B cell (primary cell): ENCODE data around the gene ZNF230. TPM values are rescaled to one million over a fixed set of nuclear protein-coding genes. Genes with fewer than 3 reads are reported as not detected.

ENCODE experiments used
- ATAC-seq: fragments of 200-7000 bp; cut with Tn5 transposase; one replicate; pipeline ENCODE4 v1.10.0; 2021; ENCODE audit warnings: low read depth, mild to moderate bottlenecking, moderate number of reproducible peaks, moderate library complexity
- CTCF ChIA-PET: fragments of 350-600 bp; sonication (Branson Sonifier 250); formaldehyde crosslinking; loops from one replicate; lab custom pipeline; 2021; ENCODE audit warnings: antibody characterized with exemption, inconsistent platforms; lab: Charles Lee
- POLR2A ChIA-PET: fragments of 350-600 bp; sonication (Branson Sonifier 250); formaldehyde crosslinking; loops from one replicate; lab custom pipeline; 2021; ENCODE audit warnings: antibody characterized with exemption; lab: Charles Lee
- DNase-seq: peaks from one replicate; pipeline ENCODE4 v3.0.0; 2013
- H2AFZ ChIP-seq: 2 replicates; pipeline ENCODE4 v1.6.1; 2012; ENCODE audit warnings: mild to moderate bottlenecking, low read depth, low read length; ENCODE audit not compliant: insufficient read depth, poor library complexity, severe bottlenecking
- H3K27ac ChIP-seq, 2 donors: 1 replicate in 1 of 2; 2 replicates in 1 of 2; pipeline ENCODE4 v1.5.1; 2012 to 2013; ENCODE audit warnings: low read length in 2 of 2, mild to moderate bottlenecking in 2 of 2, moderate library complexity in 1 of 2
- H3K27me3 ChIP-seq, 4 experiments: fragments of 200-600 bp in 1 of 4; sonication (generic) in 1 of 4; replicated peaks in 1 of 4; 1 replicate in 2 of 4; 2 replicates in 2 of 4; pipeline versions ENCODE4 v1.6.1 to v1.7.0; 2013 to 2016; ENCODE audit warnings: low read length in 3 of 4, mild to moderate bottlenecking in 2 of 4, mixed read lengths in 1 of 4, moderate library complexity in 1 of 4; ENCODE audit not compliant: insufficient read depth in 4 of 4, control insufficient read depth in 3 of 4; ENCODE audit errors: control extremely low read depth in 1 of 4
- H3K36me3 ChIP-seq, 2 experiments: replicated peaks in 1 of 2; 1 replicate in 1 of 2; 2 replicates in 1 of 2; pipeline versions ENCODE4 v1.6.1 to v1.7.1; 2013; ENCODE audit warnings: low read length in 1 of 2; ENCODE audit not compliant: insufficient read depth in 2 of 2, control insufficient read depth in 1 of 2; ENCODE audit errors: control extremely low read depth in 1 of 2, extremely low read depth in 1 of 2
- H3K4me1 ChIP-seq, 2 donors: fragments of 200-600 bp in 1 of 2; sonication (generic) in 1 of 2; 1 replicate in 1 of 2; 2 replicates in 1 of 2; pipeline versions ENCODE4 v1.5.1 to v1.6.1; 2013 to 2017; ENCODE audit warnings: low read length in 2 of 2; ENCODE audit not compliant: control insufficient read depth in 2 of 2, insufficient read depth in 2 of 2
- H3K4me2 ChIP-seq: replicated peaks from 2 replicates; pipeline ENCODE3; 2012; ENCODE audit warnings: mild to moderate bottlenecking, low read depth, low read length; ENCODE audit not compliant: poor library complexity, severe bottlenecking
- H3K4me3 ChIP-seq, 5 experiments: fragments of 200-600 bp in 1 of 5; sonication (generic) in 1 of 5; 1 replicate in 3 of 5; 2 replicates in 2 of 5; pipeline versions ENCODE4 v1.5.1 to v1.7.0; 2011 to 2016; ENCODE audit warnings: low read length in 4 of 5, mild to moderate bottlenecking in 4 of 5, low read depth in 2 of 5, control low read depth in 1 of 5, moderate library complexity in 1 of 5; ENCODE audit not compliant: insufficient read depth in 1 of 5; ENCODE audit errors: control extremely low read depth in 1 of 5, extremely low read depth in 1 of 5
- H3K79me2 ChIP-seq: fragments of 200-600 bp; sonication (generic); one replicate; pipeline ENCODE4 v1.6.0; 2016; ENCODE audit warnings: low read length; ENCODE audit not compliant: control insufficient read depth, insufficient read depth
- H3K9ac ChIP-seq: fragments of 200-600 bp; sonication (generic); 2 replicates; pipeline ENCODE4 v1.6.1; 2017; ENCODE audit warnings: mild to moderate bottlenecking, low read length, moderate library complexity
- H3K9me3 ChIP-seq, 3 donors: one replicate each; pipeline versions ENCODE4 v1.6.1 to v1.7.1; 2013; ENCODE audit warnings: low read length in 2 of 3; ENCODE audit not compliant: control insufficient read depth in 2 of 3, insufficient read depth in 1 of 3; ENCODE audit errors: control extremely low read depth in 1 of 3
- H4K20me1 ChIP-seq: 2 replicates; pipeline ENCODE4 v1.6.0; 2012; ENCODE audit warnings: mild to moderate bottlenecking, low read length; ENCODE audit not compliant: insufficient read depth, control insufficient read depth, poor library complexity, severe bottlenecking
- H3K27ac Mint-ChIP-seq: one replicate; pipeline ENCODE4 v1.8.0; 2021; ENCODE audit warnings: mixed read lengths
- H3K27me3 Mint-ChIP-seq: one replicate; pipeline ENCODE4 v1.8.0; 2021; ENCODE audit warnings: mixed read lengths
- H3K4me1 Mint-ChIP-seq: one replicate; pipeline ENCODE4 v1.8.0; 2021; ENCODE audit warnings: mixed read lengths
- H3K4me3 Mint-ChIP-seq: one replicate; pipeline ENCODE4 v1.8.0; 2021; ENCODE audit warnings: mixed read lengths
- H3K9me3 Mint-ChIP-seq: one replicate; pipeline ENCODE4 v1.8.0; 2022; ENCODE audit warnings: mixed read lengths; ENCODE audit not compliant: insufficient read depth
- CTCF ChIP-seq: fragments of 200-600 bp; IDR thresholded peaks from one replicate; pipeline ENCODE4 v1.8.0; 2022; ENCODE audit warnings: antibody characterized with exemption, mild to moderate bottlenecking
- EZH2 ChIP-seq: IDR thresholded peaks from 2 replicates; pipeline ENCODE4 v1.6.1; 2012; ENCODE audit warnings: borderline replicate concordance, low read depth, mild to moderate bottlenecking, moderate library complexity, low read length; ENCODE audit not compliant: insufficient read depth, poor library complexity, severe bottlenecking
- WGBS: methylation state at CpG from one replicate; pipeline ENCODE4 v1.1.5; 2013; ENCODE audit warnings: missing lambda C conversion rate; ENCODE audit not compliant: insufficient coverage; 5-methylcytosine and 5-hydroxymethylcytosine counted together
- intact Hi-C: fragments of 100-400 bp; cut with micrococcal nuclease; formaldehyde crosslinking; loops from one replicate; pipeline ENCODE4 v1.10.0; 2022
- polyA plus RNA-seq: library from polyadenylated mRNA; depleted of rRNA; stranded (reverse); fragments of >200 nt; gene quantifications from 2 replicates; pipeline ENCODE4 v1.2.3, GENCODE V29; 2012
- small RNA-seq: library from RNA; depleted of rRNA; stranded (forward); fragments of <200 nt; gene quantifications from one replicate; pipeline ENCODE3, GENCODE V24; 2012; ENCODE audit warnings: low replicate concordance, low read depth; ENCODE audit not compliant: insufficient read length
- total RNA-seq, 2 donors: library from RNA; stranded (reverse); fragments of 120-200 nt in 1 of 2; gene quantifications; 1 replicate in 1 of 2; 2 replicates in 1 of 2; pipeline versions ENCODE4 v1.2.3 to v1.2.4, GENCODE V29; 2013 to 2022

Gene ZNF230
- total and polyA plus RNA-seq, 2 donors (not counting 1 experiment from before 2014, with no cell fraction given) = 3.7 to 16.8 TPM

- peaks cover 0 to 27% (median 0%) of the 10 kb centered on the region in 3 donors for H3K9me3 ChIP-seq
- TF ChIP-seq CTCF (no peak), EZH2 (no peak)
- no peaks in the 10 kb centered on the region for H4K20me1 ChIP-seq
- no peak for DNase-seq
- H3K4me3 Mint-ChIP-seq = no peak overlapping the region
- peaks cover 1% of the 10 kb centered on the region for H3K9me3 Mint-ChIP-seq
- no peak overlapping the region for H2AFZ ChIP-seq
- H3K79me2 ChIP-seq = no peaks in the 10 kb centered on the region
- no peak overlapping the region for H3K27ac Mint-ChIP-seq
- H3K27ac ChIP-seq = no peak overlapping the region
- H3K4me3 ChIP-seq = no peak overlapping the region
- no peaks in the 10 kb centered on the region for H3K4me1 ChIP-seq
- CTCF ChIA-PET = no interaction called here
- 14% methylated on average over 2 of the region's 2 CpGs for WGBS
- no peak overlapping the region for H3K4me2 ChIP-seq
- peaks cover 3 to 25% of the 10 kb centered on the region in 2 experiments for H3K36me3 ChIP-seq
- intact Hi-C loops = no loop called here
- H3K27me3 ChIP-seq = no peaks in the 10 kb centered on the region
- H3K9ac ChIP-seq = no peak overlapping the region
- no peaks in the 10 kb centered on the region for H3K27me3 Mint-ChIP-seq
- no peaks in the 10 kb centered on the region for H3K4me1 Mint-ChIP-seq
- POLR2A ChIA-PET = no interaction called here
- no peak for ATAC-seq
These were observed 56.5 kb downstream of the ZNF230 start for GRCh38 chr19:44059229-44059628.

GRCh38 chr19:44061038-44061437 lies 58.3 kb downstream of the ZNF230 start:
- Histone ChIP-seq H3K27me3 (no peaks in the 10 kb centered on the region), H3K9ac (no peak overlapping the region), H2AFZ (no peak overlapping the region), H3K9me3 (peaks cover 2 to 33% (median 9%) of the 10 kb centered on the region in 3 donors), H4K20me1 (no peaks in the 10 kb centered on the region), H3K79me2 (no peaks in the 10 kb centered on the region), H3K4me2 (no peak overlapping the region), H3K4me3 (no peak overlapping the region), H3K4me1 (no peaks in the 10 kb centered on the region), H3K27ac (no peak overlapping the region), H3K36me3 (peaks cover 3 to 25% of the 10 kb centered on the region in 2 experiments)
- intact Hi-C loops = no loop called here
- no peaks in the 10 kb centered on the region for H3K4me1 Mint-ChIP-seq
- DNase-seq (no peak), ATAC-seq (no peak)
- no peak overlapping the region for H3K4me3 Mint-ChIP-seq
- H3K9me3 Mint-ChIP-seq = peaks cover 3% of the 10 kb centered on the region
- TF ChIP-seq EZH2 (no peak), CTCF (no peak)
- ChIA-PET CTCF (no interaction called here), POLR2A (no interaction called here)
- H3K27me3 Mint-ChIP-seq = no peaks in the 10 kb centered on the region
- WGBS = no CpG with 5 or more reads among the region's 1 CpG
- no peak overlapping the region for H3K27ac Mint-ChIP-seq

Small RNAs within 50 kb of the gene (small RNA-seq; reads per million reads assigned to genes)
- gene AC006213.5 = not detected

Other genes starting within 250 kb of the ZNF230 start
- 87.5 and 89.9 TPM in 2 replicates for gene SMG9, start 248.0 kb upstream of the ZNF230 start, total RNA-seq
- 24.8 and 33.9 TPM in 2 replicates for gene SMG9, start 248.0 kb upstream of the ZNF230 start, polyA plus RNA-seq
- 107 and 119 TPM in 2 replicates for gene KCNN4, start 222.0 kb upstream of the ZNF230 start, total RNA-seq
- gene KCNN4, start 222.0 kb upstream of the ZNF230 start, polyA plus RNA-seq = 112 and 267 TPM in 2 replicates
- not detected in 2 replicates for gene LYPD5, start 200.5 kb upstream of the ZNF230 start, total RNA-seq
- gene LYPD5, start 200.5 kb upstream of the ZNF230 start, polyA plus RNA-seq = 0.46 TPM in 1 of 2 replicates, not detected in the other
- gene ZNF283, start 175.6 kb upstream of the ZNF230 start, total RNA-seq = 20.8 and 23.3 TPM in 2 replicates
- 2.1 and 4.2 TPM in 2 replicates for gene ZNF283, start 175.6 kb upstream of the ZNF230 start, polyA plus RNA-seq
- 5.5 and 6.6 TPM in 2 replicates for gene ZNF404, start 119.0 kb upstream of the ZNF230 start, total RNA-seq
- 3.1 and 4.5 TPM in 2 replicates for gene ZNF404, start 119.0 kb upstream of the ZNF230 start, polyA plus RNA-seq
- 30.1 and 31.7 TPM in 2 replicates for gene ZNF45, start 67.7 kb upstream of the ZNF230 start, total RNA-seq
- 10.6 and 11.1 TPM in 2 replicates for gene ZNF45, start 67.7 kb upstream of the ZNF230 start, polyA plus RNA-seq
- gene ZNF221, start 51.7 kb upstream of the ZNF230 start, total RNA-seq = 5.0 and 7.0 TPM in 2 replicates
- 0.63 and 2.1 TPM in 2 replicates for gene ZNF221, start 51.7 kb upstream of the ZNF230 start, polyA plus RNA-seq
- gene ZNF155, start 18.8 kb upstream of the ZNF230 start, total RNA-seq = 8.4 and 8.9 TPM in 2 replicates
- 3.8 and 8.1 TPM in 2 replicates for gene ZNF155, start 18.8 kb upstream of the ZNF230 start, polyA plus RNA-seq
- gene ZNF222, start 22.4 kb downstream of the ZNF230 start, total RNA-seq = 7.5 and 9.1 TPM in 2 replicates
- 2.5 and 4.3 TPM in 2 replicates for gene ZNF222, start 22.4 kb downstream of the ZNF230 start, polyA plus RNA-seq
- gene ZNF223, start 49.1 kb downstream of the ZNF230 start, total RNA-seq = 7.3 and 9.5 TPM in 2 replicates
- 2.9 and 7.1 TPM in 2 replicates for gene ZNF223, start 49.1 kb downstream of the ZNF230 start, polyA plus RNA-seq
- 3.3 and 4.9 TPM in 2 replicates for gene ZNF284, start 69.2 kb downstream of the ZNF230 start, total RNA-seq
- 2.1 and 3.4 TPM in 2 replicates for gene ZNF284, start 69.2 kb downstream of the ZNF230 start, polyA plus RNA-seq
- 94.2 and 96.1 TPM in 2 replicates for gene ZNF224, start 91.4 kb downstream of the ZNF230 start, total RNA-seq
- gene ZNF224, start 91.4 kb downstream of the ZNF230 start, polyA plus RNA-seq = 30.7 and 53.7 TPM in 2 replicates
- gene ZNF225, start 110.4 kb downstream of the ZNF230 start, total RNA-seq = 12.1 and 13.1 TPM in 2 replicates
- 1.4 TPM in 2 replicates for gene ZNF225, start 110.4 kb downstream of the ZNF230 start, polyA plus RNA-seq
- 24.1 and 27.5 TPM in 2 replicates for gene ZNF234, start 138.6 kb downstream of the ZNF230 start, total RNA-seq
- 2.1 and 3.1 TPM in 2 replicates for gene ZNF234, start 138.6 kb downstream of the ZNF230 start, polyA plus RNA-seq
- gene ZNF226, start 162.1 kb downstream of the ZNF230 start, total RNA-seq = 55.8 and 58.8 TPM in 2 replicates
- gene ZNF226, start 162.1 kb downstream of the ZNF230 start, polyA plus RNA-seq = 14.8 and 17.8 TPM in 2 replicates
- gene ZNF227, start 209.6 kb downstream of the ZNF230 start, total RNA-seq = 49.5 and 53.0 TPM in 2 replicates
- gene ZNF227, start 209.6 kb downstream of the ZNF230 start, polyA plus RNA-seq = 5.9 and 6.0 TPM in 2 replicates